K562 (cell line): ENCODE data around the gene MS4A1.

Experiments
- ARNT ChIP-seq, 2 experiments: fragments of 450-650 bp; IDR thresholded peaks; 2 replicates each; pipeline ENCODE4 v1.6.1; 2016; ENCODE audit warnings: mild to moderate bottlenecking in 1 of 2
- CBX5 ChIP-seq: IDR thresholded peaks from 2 replicates; pipeline ENCODE4 v1.6.1; 2014; ENCODE audit warnings: low read depth, borderline replicate concordance
- POLR2A ChIP-seq: fragments of 450-650 bp; conservative IDR thresholded peaks from 2 replicates; pipeline ENCODE4 v1.6.1; 2016
- ZBED1 ChIP-seq: IDR thresholded peaks from 2 replicates; pipeline ENCODE4 v1.6.1; 2014
- TF ChIP-seq, protein P1 (sequence below), 3 experiments: IDR thresholded peaks in 2 of 3; conservative IDR thresholded peaks in 1 of 3; 2 replicates each; pipeline ENCODE4 v1.5.1; 2011 to 2012; ENCODE audit warnings: low read length in 3 of 3, mild to moderate bottlenecking in 3 of 3, control low read depth in 2 of 3, improper control_type of control experiment in 1 of 3, inconsistent platforms in 1 of 3, low read depth in 1 of 3, mixed read lengths in 1 of 3, moderate library complexity in 1 of 3; ENCODE audit not compliant: insufficient read depth in 2 of 3

DNA sequence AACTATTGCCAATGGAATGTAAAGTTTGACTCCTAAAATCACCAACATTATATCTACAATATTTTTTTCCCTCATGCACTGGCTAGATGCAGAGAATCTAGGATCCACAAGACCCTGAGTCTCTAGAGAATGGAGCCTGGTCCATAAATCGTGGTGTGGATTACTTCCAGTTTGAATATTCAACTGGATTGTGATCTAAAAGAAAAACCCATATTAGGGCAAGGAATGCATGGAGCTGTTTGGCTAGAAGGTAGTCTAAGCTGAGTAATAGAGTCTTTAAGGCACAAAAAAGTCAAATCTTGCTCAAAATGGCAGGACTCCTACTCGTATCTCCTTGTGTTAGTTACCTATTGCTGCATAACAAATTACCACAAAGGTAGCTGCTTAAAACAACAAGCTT is 35.6 kb upstream of the MS4A1 start:
- TF ChIP-seq CBX5: no peak
- TF ChIP-seq, protein P1, sequence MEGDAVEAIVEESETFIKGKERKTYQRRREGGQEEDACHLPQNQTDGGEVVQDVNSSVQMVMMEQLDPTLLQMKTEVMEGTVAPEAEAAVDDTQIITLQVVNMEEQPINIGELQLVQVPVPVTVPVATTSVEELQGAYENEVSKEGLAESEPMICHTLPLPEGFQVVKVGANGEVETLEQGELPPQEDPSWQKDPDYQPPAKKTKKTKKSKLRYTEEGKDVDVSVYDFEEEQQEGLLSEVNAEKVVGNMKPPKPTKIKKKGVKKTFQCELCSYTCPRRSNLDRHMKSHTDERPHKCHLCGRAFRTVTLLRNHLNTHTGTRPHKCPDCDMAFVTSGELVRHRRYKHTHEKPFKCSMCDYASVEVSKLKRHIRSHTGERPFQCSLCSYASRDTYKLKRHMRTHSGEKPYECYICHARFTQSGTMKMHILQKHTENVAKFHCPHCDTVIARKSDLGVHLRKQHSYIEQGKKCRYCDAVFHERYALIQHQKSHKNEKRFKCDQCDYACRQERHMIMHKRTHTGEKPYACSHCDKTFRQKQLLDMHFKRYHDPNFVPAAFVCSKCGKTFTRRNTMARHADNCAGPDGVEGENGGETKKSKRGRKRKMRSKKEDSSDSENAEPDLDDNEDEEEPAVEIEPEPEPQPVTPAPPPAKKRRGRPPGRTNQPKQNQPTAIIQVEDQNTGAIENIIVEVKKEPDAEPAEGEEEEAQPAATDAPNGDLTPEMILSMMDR (IDR thresholded peaks at IDR 0.05 in 2 of 3, conservative IDR thresholded peaks at IDR 0.05 in 1 of 3; ENCODE audit: insufficient read depth in 2 of 3, low read depth in 1 of 3, low read length in 3 of 3): no peak
- no peak for TF ChIP-seq ZBED1
- no peak for TF ChIP-seq ARNT (IDR thresholded peaks at IDR 0.05)
- no peak for TF ChIP-seq POLR2A
